Caki2 (cell line): ENCODE data around the gene NANOS2. TPM values are rescaled to one million over a fixed set of nuclear protein-coding genes. Genes with fewer than 3 reads are reported as not detected.
"Not testable (repeated sequence)": the region's sequence is repeated elsewhere in the genome, so short reads cannot be mapped to it uniquely, and the experiment has no call there.

Source experiments
- DNase-seq: peaks from one replicate; pipeline ENCODE4 v3.0.0-alpha.2; 2015; ENCODE audit warnings: low read depth
- in situ Hi-C: cut with HindIII; loops from 2 replicates; pipeline ENCODE4 v1.10.0; 2016; ENCODE audit warnings: low sequenced_read_pairs, low pct_unique_long_range_greater_than_20kb, mixed read lengths
- total RNA-seq: library from RNA; depleted of rRNA; stranded (reverse); fragments of >200 nt; shearing (Covaris generic); gene quantifications from 2 replicates; pipeline ENCODE4 v1.2.3, GENCODE V29; 2014; ENCODE audit warnings: low replicate concordance

The NANOS2 gene
- total RNA-seq, 1 experiment from 2014 or later: not detected

DNA sequence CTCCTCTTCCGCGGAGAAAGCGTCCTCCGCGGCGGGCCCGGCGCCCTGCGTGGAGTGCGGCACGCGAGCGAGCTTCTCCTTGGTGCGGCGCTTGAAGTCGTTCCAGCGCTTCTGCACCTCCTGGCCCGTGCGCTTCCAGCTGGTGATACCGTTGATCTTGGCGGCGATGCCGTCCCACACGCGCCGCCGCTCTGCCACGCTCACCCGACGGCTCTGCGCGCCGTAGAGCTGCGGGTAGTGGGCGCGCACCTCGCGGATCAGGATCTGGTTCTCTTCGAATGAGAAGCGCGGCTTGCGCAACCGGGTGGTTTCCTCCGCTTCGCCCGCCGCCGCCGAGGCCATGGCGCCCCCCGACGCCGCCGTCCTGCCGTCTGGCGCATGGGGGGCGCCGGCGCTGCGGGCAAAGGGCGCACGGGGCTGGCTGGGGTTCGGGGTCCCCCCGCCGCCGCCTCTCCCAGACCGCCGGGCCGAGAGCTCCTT is 13.1 kb downstream of the NANOS2 start:
- no peak for DNase-seq
- in situ Hi-C loops: no loop called here

- DNase-seq: no peak
- in situ Hi-C loops: no loop called here
Measured at GRCh38 chr19:45900738-45901431, 13.7 kb downstream of the NANOS2 start.

DNA sequence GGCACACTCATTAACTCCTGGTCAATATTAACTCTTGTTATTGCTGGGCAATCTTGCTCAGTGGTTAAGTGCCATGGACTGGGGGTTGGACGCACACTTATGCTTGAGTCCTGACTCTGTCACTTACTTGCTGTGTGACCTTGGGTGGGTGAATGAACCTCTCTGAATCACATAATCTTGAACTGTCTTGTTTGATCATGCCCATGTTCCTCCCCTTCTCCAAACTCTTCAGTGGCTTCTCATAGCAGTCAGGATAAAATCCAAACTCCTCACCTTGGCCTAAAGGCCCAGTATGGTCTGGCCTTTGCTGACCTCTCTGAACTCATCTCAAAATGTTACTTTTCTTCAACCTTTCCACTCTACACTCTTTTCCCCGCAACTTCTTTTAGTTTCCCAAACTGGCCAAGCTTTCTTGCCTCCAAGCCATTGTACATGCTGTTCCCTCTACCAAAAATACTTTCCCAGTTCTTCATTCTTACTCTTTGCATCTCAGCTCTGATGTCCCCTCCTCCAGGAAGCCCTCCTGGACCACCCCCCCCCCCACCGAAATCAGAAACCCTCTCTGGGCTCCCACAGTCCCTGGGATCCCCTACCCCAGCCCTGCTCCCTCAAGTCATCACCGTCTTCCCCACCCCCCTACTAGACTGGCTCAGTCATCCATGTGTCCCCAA is 14.5 kb downstream of the NANOS2 start:
- in situ Hi-C loops: no loop called here

GRCh38 chr19:45899253-45899652 is 15.3 kb downstream of the NANOS2 start:
- DNase-seq: no peak
- in situ Hi-C loops: no loop called here

More for the DNA sequence above, 14.5 kb downstream of the NANOS2 start:
- DNase-seq: no peak

DNA sequence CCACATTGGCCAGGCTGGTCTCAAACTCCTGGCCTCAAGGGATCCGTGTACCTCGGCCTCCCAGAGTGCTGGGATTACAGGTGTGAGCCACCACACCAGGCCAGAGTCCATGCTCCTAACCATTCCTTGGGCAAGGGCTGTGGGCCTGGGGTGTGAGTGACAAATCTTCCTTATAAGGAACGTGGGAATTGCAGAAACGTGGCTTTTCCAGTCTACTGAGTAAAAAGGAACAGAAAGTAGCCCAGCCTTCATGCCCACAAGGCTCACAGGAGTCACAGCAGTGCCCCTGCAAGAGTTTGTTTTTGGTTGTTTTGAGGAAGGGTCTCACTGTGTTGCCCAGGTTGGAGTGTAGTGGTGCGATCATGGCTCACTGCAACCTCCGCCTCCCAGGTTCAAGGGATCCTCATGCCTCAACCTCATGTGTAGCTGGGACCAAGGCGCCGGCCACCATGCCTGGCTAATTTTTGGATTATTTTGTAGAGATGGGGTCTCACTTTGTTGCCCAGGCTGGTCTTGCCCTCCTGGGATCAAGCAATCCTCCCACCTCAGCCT is 17.2 kb downstream of the NANOS2 start:
- DNase-seq: no peak
- in situ Hi-C loops: no loop called here

DNA sequence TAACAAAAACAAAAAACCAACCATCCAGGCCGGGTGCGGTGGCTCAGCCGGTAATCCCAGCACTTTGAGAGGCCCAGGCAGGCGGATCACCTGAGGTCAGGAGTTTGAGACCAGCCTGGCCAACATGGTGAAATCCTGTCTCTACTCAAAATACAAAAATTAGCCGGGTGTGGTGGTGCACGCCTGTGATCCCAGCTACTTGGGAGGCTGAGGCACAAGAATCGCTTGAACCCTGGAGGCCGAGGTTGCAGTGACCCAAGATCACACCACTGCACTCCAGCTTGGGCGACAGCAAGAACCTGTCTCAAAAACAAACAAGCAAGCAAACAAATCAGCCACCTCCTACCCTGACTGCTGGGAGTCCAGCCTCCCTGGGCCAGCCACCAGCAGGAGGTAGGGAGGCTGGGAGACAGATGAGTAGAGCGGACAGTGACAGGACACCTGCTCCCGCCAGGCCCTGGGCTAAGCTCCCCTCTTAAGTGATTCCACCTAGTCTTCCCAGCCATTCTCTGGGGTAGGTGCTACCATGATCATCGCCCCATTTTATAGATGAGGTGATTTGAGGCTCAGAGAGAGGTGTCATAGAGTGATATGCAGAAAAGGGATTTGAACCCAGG is 18.5 kb downstream of the NANOS2 start:
- DNase-seq, in situ Hi-C loops: not testable (repeated sequence)

- in situ Hi-C loops: no loop called here
- DNase-seq: no peak
Measured at GRCh38 chr19:45895519-45895972, 19.0 kb downstream of the NANOS2 start.

DNA sequence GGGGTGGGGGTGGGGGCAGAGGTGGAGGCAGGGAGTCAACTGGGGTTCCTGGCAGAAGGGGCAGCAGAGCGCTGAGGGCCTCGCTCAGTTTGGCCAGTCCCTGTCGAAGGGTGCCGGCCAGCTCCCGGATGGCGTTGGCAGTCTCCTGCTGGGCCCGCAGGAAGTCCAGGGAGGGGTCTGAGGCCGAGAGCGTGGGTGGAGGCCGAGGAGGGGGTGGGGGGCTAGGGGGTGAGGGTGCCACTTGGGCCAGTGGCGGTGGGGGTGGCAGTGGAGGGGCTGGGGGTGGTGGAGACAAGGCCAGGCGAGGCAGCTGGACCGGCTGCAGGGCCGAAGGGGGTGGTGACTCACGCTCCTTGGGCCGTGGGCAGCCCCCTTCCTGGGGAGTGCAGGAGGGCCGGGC is 23.7 kb downstream of the NANOS2 start:
- in situ Hi-C loops: no loop called here
- no peak for DNase-seq

DNA sequence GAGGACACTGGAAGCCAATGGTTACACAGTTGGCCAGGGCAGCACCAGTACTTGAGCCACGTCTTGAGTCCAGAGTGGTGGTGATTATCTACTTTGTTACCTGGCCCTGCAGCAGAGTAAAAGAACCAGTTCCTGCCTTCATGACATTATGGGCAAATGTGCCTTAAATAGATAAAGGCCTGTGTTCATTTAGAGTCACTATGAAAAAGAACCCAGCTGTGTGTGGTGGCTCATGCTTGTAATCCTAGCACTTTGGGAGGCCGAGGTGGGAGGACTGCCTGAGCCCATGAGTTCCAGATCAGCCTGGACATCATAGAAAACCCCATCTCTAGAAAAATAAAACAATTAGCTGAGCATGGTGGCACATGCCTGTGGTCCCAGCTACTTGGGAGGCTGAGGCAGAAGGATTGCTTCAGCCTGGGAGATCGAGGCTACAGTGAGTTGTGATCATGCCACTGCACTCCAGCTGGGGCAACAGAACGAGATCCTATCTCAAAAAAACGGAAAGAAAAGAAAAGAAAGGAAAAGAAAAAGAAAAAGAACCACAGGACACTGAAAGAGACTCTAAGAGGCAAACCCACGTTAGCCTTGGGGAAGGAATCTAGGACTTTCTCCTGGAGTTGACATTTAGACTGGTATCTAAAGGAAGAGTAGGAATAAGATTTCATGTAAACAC is 25.2 kb downstream of the NANOS2 start:
- in situ Hi-C loops: no loop called here

DNA sequence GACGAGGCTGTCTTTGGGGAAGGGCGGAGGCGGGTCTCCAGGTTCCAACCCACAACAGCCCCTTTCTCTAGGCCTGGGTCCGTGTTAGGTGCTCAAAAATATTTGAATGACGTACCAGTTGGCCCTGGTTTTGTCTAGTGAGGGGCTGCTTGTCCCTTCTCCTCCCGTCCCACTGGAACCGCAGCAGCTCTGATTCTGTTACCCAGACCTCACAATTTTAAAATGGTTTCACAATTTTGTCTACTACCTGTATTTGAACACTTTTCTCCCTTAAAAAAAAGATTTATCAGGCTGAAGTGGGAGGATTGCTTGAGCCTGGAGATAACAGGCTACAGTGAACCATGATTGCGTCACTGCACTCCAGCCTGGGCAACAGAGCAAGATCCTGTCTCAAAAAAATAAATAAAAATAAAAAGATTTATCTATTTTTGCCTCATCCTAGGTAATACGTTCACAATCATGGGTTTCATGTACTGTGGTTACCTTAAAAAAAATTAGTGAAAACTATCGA is 27.3 kb downstream of the NANOS2 start:
- in situ Hi-C loops: no loop called here
- DNase-seq: no peak

More for the DNA sequence above, 25.2 kb downstream of the NANOS2 start:
- no peak for DNase-seq

DNA sequence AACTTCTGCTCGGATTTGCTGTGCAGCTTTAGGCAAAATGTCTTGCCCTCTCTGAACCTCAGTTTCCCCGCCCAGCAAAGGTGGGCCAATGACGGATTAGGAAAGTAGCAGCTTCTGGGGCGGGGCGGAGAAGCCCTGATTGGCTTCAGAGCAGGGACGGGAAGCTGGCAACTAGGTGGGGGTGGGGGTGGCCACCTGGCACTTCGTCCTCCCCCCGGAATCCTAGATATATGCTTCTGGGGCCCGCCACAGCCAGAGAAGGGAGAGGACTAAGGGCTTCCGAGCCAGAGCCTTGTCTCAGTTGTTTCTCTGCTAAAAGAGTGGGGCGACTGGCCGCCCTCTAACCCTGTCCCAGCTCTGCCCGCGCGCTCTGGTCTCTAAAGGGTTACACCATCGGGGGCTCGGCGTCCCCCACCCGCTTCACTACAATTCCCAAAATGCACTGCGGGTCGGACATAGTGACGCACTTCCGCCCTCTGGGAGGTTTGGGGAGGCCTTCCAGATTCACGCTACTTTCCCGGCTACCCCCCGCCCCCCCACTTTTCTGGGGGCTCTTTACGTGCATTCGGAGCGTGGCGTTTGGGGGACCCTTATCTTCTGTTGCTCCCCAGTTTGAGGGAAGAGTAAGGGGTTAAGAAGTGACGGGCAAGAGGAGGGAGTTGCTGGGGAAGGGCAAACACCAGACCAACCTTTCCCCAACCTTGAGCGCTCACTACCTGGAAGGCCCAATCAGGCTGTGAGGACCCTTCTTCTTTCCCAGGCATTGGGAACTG is 28.0 kb downstream of the NANOS2 start:
- in situ Hi-C loops: no loop called here

DNA sequence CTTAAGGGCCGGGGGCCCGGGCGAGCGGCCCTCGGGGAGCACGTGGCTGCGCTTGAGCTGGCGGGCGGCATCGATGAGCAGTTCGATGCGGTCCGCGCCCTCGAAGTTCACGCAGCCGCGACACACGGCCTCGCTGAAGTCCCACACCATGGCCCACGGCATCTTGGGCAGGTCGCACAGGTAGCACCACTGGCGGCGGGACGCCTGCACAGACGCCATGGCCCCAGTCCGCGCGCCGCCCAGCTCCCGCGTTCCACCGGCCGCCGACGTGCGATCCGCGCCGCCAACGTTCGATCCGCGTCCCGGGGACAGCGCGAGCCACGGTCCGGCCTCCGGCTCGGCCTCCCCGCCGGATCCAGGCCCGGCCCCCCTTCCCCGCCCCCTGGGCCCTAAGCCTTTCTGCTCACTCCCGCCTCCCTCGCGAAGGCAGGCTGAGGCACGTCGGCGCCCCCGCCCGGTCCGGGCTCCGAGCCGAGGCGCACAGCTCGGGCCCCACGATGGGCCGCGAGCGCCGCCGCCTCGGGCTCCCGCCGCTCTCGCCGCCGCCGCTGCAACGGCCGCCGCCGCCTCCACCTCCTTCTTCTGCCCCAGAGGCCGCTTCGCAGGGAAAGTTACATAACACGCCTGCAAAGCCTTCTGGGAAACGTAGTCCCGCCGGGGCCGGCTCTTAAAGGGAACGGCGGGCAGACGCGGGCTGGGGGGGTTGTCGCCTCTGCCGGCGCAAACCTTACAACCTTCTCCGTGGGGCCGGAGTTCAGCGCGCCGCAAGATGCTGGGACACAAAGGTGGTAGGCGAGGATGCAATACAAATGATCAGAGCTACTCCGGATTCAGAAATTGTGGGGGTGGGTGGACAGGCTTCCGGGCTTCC is 28.8 kb downstream of the NANOS2 start, which contains the start of gene IRF2BP1:
TSS of gene IRF2BP1 (minus strand) at position 586 of the 871 bp plus-strand sequence. CDS start at position 219, 367 bp downstream.
- in situ Hi-C loops: no loop called here
- DNase-seq: peak; percentile 95

More for the DNA sequence above, 28.0 kb downstream of the NANOS2 start:
- DNase-seq: peak; percentile 96

DNA sequence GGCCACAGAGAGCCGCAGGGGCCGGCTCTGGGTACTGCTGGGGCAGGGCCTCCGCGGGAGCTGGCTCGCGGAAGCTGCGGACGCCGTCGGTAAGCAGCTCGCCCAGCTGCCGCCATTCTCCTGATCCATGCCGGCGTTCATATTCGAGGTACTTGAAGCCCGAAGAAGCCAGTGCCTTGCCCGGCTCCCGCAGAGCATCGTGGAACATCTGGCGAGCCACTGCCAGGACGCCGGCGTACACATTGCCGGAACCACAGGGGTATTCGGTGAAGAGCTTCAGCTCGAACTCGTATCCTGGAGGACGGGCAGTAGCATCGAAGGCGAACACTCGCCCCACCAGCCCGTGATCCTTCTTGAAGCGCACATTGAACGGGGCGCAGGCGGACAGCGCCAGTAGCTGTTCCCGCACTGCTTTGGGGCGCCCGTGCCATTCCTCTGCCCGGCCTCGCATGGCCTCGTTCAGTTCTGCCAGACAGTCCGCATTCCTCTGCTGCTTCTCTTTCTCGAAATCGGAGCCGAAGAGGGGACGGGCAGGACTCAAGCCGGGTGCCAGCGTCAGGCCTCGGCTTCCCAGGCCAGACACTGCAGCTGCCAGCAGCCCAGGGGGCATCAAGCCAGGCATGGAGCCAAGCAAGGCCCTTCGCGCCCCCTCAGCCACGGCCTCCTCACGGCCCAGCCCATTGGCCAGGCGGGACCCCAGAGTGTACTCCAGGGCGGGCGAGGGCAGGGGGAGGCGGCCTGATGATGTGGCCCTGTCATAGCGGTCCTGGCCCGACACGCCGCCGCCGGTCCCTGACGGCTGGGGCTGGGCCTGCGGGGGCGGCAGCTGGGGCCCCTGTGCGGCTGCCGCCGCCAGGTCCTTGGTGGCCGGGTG is 29.7 kb downstream of the NANOS2 start:
- DNase-seq: peak; percentile 21
- in situ Hi-C loops: no loop called here

DNA sequence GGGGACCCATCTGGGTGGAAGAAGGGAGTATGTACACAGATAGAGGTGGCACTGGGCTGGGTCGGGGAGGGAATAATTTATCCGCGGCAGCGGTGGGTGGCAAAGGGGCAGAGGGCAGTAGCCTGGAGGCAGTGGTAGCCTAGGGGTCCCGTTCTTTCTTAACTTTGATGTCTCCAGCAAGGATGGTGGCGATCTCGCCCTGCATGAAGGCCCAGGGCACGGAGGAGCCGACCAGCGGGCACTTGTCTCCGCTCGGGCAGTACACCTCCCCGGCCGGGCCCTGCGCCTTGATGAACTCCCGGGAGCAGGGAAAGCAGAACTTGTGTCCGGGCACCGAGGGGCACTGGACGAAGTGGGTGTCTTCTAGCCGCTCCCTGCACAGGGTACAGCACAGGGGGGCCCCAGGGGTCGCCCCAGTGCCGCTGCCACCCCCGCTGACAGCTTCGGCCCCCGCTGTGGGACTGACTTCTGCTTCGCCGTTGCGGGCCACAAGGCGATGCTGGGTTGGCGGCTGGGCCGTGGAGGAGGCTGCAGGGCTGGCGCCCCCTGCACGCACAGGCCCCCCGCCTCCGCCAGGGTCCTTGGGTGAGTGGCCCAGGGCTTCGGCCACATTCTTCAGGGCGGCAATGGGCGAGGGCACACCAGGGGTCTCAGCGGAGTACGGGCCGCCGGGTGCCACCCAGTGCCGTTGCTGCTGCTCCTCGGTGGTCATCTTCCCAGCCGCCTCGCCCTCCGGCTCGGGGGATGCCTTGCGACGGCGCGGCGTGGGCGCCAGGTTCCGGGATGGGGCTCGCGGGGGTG is 30.5 kb downstream of the NANOS2 start:
- DNase-seq: no peak
- in situ Hi-C loops: no loop called here

DNA sequence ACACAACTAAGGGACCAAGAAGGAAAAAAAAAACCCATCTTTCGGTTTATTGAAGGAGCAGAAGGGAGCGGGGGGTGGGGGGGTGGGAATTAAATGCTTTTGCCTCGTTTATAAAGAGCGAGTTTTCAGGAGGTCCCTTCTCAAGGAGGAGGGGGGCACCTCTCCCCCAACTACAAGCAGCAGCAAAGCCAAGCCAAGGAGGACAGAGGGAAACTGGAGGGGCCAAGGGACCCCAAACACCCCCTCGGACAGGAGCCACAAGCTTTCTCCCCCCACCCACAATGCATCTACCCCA is 31.0 kb downstream of the NANOS2 start:
- DNase-seq: no peak
- in situ Hi-C loops: no loop called here
